Fibroblast of peridontal ligament (primary cell): ENCODE measurements around the gene CCDC201.
"Not testable (repeated sequence)": the region's sequence is repeated elsewhere in the genome, so short reads cannot be mapped to it uniquely, and the experiment has no call there.

Source experiments
- DNase-seq: peaks from one replicate; pipeline ENCODE4 v3.0.0-alpha.2; 2010; ENCODE audit errors: extremely low read depth

The CCDC201 gene

DNA sequence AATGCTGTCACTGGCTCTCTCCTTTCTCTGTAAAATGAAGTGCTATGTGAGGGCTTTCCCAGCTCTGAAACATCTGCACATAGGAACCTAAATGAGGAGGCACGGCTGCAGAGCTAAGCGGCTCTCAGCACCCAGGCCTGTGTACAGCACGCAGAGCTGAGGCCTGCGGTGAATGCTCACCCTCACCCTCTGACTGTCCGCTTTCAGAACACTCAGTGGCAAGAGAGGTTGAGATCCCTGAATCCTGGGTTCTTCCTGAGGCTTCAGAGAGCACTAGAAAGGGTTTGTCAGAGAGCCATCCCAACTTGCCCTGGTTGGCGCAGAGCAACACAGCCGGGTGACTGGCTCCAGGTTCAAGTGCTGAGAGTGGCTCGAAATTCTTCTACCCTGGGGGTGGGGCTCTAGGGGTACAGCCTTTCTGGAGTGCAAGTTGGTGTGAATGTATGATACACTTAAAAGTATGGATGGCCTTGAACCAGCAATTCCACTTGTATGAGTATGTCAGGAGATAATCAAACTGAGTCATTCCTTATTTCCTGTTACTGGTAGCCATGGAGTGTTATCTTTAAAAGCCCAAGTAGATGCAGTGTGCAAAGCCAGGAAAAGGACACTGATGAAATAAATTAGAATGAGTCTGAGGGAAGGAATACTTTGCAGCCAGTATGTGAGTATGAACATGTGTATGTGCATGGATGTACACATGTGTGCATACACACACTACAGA, 1.7 kb upstream of the CCDC201 start:
- DNase-seq = peak; percentile 64

DNA sequence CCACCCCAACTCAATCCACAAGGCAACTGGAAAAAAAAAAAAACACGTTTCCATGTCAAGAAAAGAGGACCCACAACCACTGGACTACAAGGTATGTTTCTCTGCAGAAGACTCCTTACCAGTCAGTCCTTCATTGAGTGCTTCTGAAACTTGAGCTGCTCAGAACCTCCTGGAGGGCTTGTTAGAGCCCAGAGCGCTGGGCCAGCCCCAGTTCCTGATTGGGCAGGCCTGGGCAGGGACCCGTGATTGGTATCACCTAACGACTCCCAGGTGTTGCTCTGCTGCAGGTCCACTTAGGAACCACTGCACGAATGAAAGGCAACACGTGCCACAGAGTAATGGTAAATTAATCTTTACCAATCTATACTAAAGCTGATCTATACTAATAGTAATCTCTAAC, 473 bp upstream of the CCDC201 start:
- DNase-seq = no peak

DNA sequence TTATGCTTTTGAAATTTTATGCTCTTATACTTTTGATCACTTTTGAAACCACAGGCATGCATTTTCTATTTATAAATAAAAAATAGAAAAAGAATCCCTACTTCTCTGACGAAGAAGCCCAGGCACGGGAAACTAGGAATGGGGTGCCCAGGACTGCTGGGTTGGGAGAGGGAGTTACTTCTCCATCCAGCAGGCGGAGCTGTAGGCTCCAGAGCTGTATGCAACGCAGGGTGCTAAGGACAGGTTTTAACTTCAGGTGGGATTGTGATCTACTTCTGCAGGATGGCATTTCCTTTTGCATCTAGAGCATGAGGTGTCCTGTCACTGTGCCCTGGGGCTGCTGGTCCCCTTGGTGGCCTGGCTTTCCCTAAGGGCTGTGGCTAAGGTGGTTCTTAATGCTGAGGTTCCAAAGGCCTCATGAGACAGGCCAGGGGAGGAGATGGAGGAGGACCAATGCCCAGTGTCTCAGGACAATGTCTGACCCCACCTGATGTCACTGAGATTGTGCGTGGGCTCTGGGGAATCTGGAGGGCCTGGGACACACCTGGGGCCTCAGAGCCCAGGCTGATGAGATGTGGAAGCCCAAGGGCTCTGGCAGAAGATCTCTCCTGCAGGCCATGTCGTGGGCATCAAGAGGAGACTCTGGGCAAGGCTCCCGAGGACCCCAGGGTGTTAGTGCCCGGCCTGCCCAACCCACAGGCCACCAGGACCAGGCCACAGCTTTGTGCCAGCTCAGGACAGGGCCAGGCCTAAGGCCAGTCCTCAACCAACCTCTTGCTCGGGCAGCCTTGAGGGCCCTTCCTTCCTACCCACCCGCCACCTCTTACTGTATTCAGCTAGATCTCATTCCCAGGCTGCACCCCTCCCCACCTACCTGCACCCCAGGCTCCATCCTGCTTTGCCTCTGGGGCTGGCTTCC, 507 bp downstream of the CCDC201 start:
- no peak for DNase-seq

DNA sequence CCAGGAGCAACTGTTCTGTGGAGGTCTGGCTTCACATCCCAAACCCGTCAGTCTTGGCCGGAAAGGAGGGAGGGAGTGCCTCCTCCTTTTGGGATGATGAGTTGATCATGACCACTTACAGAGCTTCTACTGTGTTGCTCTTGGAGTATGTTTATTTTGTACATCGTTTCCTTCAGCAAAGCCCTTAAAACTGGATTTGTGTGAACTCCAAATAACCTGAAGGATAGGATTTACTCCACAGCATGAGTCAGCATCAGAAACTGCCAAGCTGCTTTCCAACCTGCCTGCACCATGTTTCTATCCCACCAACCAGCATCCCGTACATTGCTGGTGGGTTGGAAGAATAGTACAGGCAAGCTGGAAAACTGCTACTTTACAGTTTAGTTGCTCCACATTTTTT, 3.5 kb downstream of the CCDC201 start:
- DNase-seq = peak; percentile 61

DNA sequence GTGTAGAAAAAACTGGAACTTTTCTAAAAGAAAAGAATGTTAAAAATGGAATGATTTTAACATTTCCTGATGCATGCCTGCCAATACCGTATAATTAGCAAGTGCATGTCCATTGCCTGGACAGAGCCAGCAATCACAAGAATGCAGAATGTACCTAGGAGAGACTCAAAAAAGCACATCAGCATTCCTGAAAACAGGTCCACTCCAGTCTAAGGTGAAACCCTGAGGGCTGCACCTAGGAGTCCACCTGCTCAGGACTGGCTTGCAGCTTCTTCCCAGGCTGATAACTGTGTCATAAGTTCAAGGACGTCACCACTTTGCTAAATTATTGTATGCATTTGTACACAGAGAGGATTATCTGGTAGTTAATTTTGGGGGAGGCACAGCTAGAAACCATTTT, 5.4 kb downstream of the CCDC201 start:
- no peak for DNase-seq

DNA sequence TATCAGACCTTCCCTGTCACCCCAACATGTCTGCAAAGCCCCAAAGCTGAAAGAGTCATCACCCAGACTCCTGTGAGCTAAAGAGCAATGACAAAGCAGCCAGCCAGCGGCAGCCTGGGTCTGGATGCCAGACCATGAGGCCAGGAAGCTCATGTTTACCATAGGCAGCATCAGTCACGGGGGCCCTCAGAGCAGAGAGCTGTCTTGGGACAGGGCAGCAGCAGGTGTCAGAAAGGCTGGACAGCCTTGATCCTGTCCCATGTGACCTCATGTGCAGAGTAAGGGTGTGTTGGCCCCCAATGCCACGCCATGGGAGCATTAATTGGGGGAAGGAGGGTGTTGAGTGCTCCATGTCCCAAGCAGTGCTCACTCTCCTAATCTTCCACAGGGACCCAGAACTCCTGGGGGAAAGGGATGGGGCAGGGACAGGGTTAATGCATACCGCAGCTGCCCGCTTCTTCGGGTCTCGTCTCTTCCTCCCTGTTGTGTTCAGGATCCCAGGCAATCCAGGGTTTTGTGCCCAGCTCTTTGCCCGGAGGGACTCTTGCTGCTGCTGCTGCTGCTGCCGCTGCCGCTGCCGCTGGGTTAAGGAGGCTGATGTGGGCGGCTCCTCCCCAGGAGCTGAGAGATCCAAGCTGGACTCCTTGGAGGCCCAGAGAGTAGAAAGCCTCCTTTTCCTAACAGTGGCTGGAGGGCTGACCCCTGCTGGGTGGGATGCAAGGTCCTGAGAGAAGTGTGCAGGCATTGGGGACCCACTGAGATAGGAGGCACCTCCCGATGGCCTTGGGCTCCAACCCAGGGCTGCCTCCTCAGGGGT, 7.1 kb downstream of the CCDC201 start:
- no peak for DNase-seq

DNA sequence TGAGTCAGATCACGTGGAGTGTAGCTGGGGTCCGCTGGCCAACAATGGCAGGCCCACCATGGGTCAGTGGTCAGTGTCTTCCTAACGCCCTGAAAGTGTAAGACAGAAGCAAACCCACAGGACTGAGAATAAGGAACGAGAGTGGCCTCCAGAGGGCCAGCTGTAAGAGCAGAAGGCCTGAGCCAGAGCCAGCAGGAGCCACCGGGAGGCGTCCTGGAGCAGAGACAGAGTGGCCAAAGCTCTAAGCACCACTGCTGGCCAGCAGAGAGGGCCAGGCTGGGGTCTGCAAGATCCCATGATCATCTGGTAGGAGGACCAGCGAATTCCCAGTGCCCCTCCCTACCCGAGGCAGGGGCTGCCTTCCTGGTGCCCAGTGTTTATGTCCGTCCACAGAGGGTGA, 9.2 kb downstream of the CCDC201 start:
- DNase-seq = no peak

DNA sequence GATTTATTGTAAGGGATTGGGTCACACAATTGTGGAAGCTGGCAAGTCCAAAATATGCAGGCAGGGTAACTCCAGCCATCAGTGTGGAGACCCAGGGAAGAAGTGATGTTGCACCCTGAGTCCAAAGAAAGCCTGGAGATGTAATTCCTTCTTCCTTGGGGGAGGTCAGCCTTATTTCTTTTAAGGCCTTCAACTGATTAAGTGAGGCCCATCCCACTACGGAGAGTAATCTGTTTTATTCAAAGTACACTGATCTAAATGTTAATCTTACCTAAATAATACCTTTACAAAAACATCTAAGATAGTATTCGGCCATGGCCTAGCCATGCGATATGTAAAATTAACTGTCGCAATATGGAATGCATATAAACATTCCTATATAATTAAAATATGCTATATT, 16.0 kb downstream of the CCDC201 start:
- DNase-seq = not testable (repeated sequence)

DNA sequence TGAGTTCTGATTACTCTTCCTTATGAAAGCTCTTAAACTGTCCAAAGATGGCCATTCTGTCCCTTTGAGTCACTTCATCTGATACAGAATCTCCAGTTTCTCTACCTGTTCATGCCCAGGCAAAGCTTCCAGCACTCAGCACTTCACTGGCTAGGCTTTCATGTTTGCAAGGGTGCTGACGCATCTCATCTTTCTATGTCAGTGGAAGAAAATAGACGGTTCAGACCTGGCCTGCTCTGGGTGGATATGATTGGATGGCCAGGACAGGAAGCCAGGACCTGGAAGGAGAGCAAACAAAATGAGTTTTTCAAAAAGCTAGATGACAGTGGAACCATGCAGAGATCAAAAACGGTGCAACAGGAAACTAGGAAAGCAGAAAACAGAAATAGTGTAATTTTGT, 17.2 kb downstream of the CCDC201 start:
- not testable (repeated sequence) for DNase-seq

DNA sequence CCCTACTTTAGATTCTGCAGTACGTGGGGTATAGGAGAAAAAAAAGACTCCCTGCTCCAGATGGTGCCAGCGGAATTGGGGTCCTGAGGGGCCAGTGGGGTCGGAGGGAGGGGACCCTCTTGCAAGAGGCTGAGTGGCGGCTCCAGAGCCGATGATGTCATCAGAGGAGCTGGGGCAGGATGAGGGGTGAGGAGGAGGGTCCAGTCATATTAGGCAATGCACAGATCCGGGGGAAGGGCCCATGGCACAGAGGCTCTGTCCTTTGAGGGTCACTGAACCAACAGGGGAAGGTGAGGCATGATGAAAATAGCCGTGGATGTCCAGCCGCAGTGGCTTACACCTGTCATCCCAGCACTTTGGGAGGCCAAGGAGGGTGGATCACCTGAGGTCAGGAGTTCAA, 19.4 kb downstream of the CCDC201 start:
- DNase-seq = not testable (repeated sequence)

DNA sequence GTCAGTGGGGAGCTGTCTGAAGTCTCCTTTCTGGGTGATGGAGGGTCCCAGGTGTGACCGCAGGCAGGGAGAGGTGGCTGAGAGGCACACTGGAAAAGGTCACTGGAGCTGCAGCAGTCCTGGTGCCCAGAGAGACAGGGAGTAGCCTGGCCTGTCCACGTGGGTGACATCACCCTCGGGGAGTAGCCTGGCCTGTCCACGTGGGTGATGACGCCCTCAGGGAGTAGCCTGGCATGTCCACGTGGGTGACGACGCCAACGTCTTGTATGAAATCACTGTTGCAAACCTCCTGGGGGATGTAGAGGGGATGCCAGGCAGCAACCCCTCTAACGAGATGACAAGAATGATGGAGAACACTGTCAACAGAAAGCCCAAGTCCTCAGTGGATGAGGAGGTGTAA, 19.9 kb downstream of the CCDC201 start:
- not testable (repeated sequence) for DNase-seq

DNA sequence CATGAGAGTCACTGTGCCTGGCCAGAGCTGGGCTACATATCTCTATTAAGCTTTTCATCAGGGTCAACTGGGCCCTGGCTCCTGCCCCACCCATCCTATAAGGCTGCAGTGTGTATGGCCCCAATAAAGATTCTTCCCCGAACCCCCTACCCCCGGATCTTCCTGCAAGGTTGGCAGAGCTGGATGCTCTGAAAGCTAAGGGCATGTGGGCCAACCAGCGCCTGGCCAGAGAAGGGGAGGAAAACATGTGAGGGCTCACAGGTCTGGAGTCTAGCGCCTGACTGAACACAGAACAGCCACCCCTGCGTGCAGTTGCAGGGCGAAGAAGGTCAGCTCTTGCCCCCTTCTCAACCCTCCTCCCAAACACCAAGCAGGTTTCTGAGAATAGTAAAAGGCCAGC, 24.1 kb downstream of the CCDC201 start:
- not testable (repeated sequence) for DNase-seq

DNA sequence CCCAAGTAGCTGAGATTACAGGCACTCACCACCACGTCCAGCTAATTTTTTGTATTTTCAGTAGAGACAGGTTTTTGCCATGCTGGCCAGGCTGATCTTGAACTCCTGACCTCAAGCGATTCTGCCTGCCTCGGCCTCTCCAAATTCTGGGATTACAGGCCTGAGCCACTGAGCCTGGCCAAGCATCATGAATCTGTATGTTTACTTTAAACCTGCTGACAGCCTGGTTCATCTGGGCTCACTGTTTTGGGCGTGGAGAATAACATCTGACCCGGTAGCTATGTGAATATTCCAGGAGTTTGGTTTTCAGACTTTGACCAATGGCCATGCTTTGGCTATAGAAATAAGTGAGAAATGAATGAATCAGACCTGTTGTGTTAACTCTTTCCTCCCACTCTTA, 26.3 kb downstream of the CCDC201 start:
- not testable (repeated sequence) for DNase-seq

DNA sequence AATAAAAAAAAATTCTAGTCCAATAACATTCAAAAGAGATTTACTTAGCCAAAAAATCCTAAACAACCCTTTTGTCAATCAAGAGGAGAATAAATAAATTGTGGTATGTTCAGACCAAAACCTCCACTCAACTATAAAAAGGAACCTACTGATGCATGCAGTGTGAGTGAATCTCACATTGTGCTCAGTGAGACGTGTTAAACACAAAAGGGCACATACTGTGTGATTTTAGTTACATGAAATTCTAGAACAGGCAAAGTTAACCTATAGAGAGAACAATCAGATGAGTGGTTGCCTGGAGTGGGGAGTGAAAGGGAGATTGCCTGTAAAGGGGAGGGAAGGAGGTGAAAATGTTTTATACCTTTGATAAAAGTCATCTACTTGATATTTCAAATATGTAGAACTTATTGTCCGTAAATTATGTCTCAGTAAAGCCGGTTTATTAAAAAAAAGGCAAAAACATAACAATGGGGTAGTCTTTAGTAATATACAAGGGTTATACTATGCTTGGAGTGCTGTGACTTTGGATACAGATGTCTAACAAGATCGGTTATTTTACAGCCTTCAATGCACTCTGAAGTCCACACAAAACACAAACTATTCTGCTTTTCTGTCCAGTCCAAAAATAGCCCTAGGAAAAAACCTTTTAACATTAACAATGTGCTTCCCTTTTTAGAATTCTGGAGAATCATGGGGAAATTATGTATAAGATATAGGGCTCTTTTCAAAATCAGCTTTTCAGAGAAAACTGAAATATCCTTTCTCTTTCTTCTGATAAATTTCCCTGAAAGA, 30.8 kb downstream of the CCDC201 start:
- DNase-seq = not testable (repeated sequence)

DNA sequence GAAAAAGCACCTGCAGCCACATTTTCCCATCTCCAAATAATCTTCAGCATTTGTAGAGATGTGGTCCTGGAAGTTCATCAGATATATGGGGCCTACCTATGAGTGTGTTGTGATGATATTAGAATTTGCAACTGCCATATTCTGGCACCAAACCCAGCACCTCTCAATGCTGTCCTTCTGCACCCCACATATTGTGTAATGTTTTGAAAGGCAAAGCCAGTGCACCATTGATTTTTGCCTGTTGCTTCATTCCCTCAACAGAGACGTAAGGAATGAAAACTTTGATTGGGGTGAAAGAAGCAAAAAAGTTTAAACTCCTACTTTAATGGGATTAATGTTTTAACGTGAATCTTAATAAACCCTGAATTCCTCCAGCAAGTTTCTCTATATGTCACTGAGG, 34.0 kb downstream of the CCDC201 start:
- DNase-seq = not testable (repeated sequence)

DNA sequence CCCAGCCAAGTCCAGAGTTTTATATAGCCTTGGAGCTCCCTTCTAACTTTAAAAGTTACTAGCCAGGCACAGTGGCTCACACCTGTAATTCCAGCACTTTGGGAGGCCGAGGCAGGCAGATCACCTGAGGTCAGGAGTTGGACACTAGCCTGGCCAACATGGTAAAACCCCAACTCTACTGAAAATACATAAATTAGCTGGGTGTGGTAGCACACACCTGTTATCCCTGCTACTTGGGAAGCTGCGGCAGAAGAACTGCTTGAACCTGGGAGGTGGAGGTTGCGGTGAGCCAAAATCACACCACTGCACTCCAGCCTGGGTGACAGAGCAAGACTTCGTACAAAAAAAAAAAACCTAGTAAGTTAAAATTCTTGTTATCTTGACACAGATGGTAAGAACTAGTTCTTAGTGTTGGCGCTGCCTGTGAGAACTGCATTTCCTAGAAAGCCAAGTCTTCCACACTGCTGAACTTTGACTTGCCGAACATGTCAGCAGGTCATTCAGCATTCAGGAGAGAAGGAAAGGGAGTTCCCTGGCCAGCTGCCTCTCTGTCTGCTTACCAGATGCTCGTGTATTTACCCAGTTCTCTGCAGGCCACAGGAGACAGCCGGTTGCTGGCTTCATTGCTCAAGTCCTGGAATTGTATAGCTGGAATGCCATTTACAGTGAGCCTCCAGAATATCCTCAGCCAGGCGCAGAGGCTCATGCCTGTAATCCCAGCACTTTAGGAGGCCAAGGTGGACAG, 40.3 kb downstream of the CCDC201 start:
- peak; percentile 55 for DNase-seq

DNA sequence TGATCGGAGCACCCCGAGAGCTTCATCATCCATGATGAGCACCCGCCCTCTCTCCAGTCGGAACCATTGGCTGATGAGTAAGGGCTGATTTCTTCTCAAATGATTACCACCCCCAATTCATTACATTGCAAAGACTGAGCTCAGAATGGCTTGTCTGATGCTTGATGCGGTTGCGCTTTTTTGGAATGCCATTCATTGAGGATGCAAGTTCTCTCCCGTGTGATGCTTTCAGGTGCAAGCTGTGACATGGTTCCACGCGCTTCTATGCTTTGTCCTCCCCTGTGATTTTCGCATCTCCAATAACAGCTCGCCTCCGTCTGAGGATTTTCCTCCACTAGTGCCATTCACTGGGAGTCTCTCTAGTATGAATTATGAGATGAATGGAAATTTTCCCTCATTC, 43.0 kb downstream of the CCDC201 start:
- not testable (repeated sequence) for DNase-seq

DNA sequence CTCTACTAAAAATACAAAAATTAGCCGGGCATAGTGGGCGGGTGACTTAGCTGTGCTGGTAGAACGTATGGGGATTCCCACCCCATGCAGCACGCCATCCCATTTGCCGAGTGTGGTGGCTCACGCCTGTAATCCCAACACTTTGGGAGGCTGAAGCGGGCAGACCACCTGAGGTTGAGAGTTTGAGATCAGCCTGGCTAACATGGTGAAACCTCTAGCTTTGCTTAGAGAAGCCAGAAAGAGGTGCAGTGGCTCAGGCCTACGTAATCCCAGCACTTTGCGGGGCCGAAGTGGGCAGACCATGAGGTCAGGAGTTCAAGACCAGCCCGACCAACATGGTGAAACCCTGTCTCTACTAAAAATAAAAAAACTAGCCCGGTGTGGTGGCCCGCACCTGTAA, 45.2 kb downstream of the CCDC201 start:
- not testable (repeated sequence) for DNase-seq

DNA sequence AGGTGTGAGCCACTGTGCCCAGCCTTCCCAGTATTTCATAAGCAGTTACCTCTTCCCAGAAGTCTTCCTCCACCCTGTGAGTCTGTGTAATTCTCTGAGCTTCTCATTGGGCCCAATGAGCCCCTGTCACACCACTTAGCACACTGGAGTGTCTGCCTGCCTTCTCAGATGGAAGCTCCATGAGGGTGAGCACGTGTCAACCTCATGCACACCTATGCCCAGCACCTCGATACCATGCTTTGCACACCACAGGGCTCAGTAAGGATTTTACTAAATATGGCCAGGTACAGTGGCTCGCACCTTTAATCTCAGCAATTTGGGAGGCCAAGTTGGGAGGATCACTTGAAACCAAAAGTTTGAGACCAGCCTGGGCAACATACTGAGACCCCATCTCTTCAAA, 46.3 kb downstream of the CCDC201 start:
- DNase-seq = not testable (repeated sequence)

DNA sequence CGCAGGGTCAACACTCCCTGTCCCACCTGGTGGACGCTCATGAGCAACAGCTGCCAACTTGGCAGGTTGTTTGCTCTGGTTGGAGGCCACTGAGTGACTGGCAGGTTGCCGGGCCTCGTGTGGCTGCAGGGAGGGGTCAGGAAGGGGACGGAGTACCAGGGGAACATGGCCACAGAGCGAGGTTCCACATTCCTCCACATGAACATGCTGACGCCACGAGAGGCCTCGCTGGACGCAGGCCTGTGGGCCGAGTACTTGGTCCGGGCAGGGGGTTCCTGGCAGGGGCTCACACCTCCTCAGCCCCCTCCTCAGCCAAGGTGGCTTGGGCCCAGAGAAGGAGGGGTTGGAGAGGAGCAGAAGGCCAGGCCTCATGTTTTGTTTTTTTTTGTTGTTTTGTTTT, 54.1 kb downstream of the CCDC201 start:
- not testable (repeated sequence) for DNase-seq

DNA sequence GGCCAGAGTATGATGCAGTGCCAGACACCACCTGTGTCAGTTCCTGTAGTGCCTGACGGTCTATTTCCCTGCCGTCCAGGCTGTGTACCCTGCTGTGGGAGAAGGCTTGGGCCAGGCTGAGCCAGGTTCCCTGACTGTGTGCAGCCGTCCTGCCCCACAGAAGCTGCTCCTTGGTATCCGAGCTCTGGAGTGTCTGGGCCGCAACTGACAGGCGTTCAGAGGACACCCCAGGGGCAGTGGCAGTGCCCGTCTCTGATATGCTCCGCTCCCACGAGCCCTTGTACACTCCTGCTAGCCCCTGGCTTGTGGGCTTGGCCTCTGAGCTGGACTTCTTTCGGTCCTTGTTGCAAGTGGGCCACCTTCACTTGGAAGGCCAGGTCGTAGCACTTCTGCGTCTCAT, 55.0 kb downstream of the CCDC201 start:
- not testable (repeated sequence) for DNase-seq
